Esophagus squamous epithelium (tissue), 5 donors: ENCODE measurements around the gene CA9. TPM values are rescaled to one million over a fixed set of nuclear protein-coding genes. Genes with fewer than 3 reads are reported as not detected.

ENCODE experiments used
- DNase-seq: peaks from one replicate; lab custom pipeline; 2025; lab: John Stamatoyannopoulos, UW
- H3K27ac ChIP-seq, 4 donors: fragments of 200-600 bp; sonication (generic); one replicate each; pipeline ENCODE4 v1.5.1; 2016 to 2019; ENCODE audit warnings: mild to moderate bottlenecking in 1 of 4
- H3K27me3 ChIP-seq, 4 donors: fragments of 200-600 bp; sonication (generic); 1 replicate in 3 of 4; 2 replicates in 1 of 4; pipeline versions ENCODE4 v1.5.1 to v1.6.0; 2017 to 2021; ENCODE audit warnings: antibody characterized with exemption in 1 of 4
- H3K36me3 ChIP-seq, 3 donors: fragments of 200-600 bp; sonication (generic); one replicate each; pipeline ENCODE4 v1.5.1; 2016 to 2019
- H3K4me1 ChIP-seq, 3 donors: fragments of 200-600 bp; sonication (generic); one replicate each; pipeline ENCODE4 v1.5.1; 2017 to 2019
- H3K4me3 ChIP-seq, 4 donors: fragments of 200-600 bp; sonication (generic); 1 replicate in 3 of 4; 2 replicates in 1 of 4; pipeline ENCODE4 v1.5.1; 2016 to 2019; ENCODE audit warnings: mild to moderate bottlenecking in 2 of 4, moderate library complexity in 1 of 4
- H3K9me3 ChIP-seq, 3 donors: fragments of 200-600 bp; sonication (generic); one replicate each; pipeline ENCODE4 v1.5.1; 2016 to 2019
- CTCF ChIP-seq, 6 experiments: fragments of 450-650 bp in 4 of 6; fragments of 200-600 bp in 2 of 6; sonication (generic) in 2 of 6; IDR thresholded peaks; one replicate each; pipeline ENCODE4 v1.5.1; 2016 to 2019; ENCODE audit warnings: antibody characterized with exemption in 6 of 6, mild to moderate bottlenecking in 4 of 6, moderate library complexity in 4 of 6
- POLR2A ChIP-seq, 4 donors: fragments of 450-650 bp; IDR thresholded peaks; one replicate each; pipeline ENCODE4 v1.6.1; 2017; ENCODE audit warnings: antibody characterized with exemption in 4 of 4, mild to moderate bottlenecking in 4 of 4, moderate library complexity in 3 of 4
- WGBS, 2 donors: methylation state at CpG; one replicate each; pipeline ENCODE4 v1.1.5; 2018; 5-methylcytosine and 5-hydroxymethylcytosine counted together
- intact Hi-C: fragments of 100-400 bp; cut with DNase I; formaldehyde crosslinking; loops from one replicate; pipeline ENCODE4 v1.15.0; 2022
- total RNA-seq, 4 donors: library from RNA; depleted of rRNA; stranded (reverse); fragments of >200 nt; gene quantifications; one replicate each; pipeline ENCODE4 v1.1.0, GENCODE V29; 2016
- donor health status: DM: yes; HTN: yes; CAD: no.

Gene CA9
- total RNA-seq, 4 donors from 2014 or later = 2.2 TPM; not detected in 3

- peaks cover 0 to 47% (median 7%) of the 10 kb centered on the region in 3 donors for H3K4me1 ChIP-seq
- H3K4me3 ChIP-seq = peak overlapping the region; percentile 49 to 76 (median 65)
- peaks cover 0 to 6% (median 0%) of the 10 kb centered on the region in 4 donors for H3K27me3 ChIP-seq
- H3K36me3 ChIP-seq = peaks cover 0 to 7% (median 0%) of the 10 kb centered on the region in 3 donors
- 31 to 35% methylated on average over 10 of the region's 10 CpGs for WGBS, 2 donors
- no peak for DNase-seq
- H3K9me3 ChIP-seq = no peaks in the 10 kb centered on the region
- TF ChIP-seq POLR2A (IDR thresholded peaks at IDR 0.05) = no peak
- TF ChIP-seq CTCF (IDR thresholded peaks at IDR 0.05) = no peak
- H3K27ac ChIP-seq = peak overlapping the region; percentile 74 to 92 (median 88)
- intact Hi-C loops = no loop called here
Measured at GRCh38 chr9:35691334-35691650, 17.6 kb downstream of the CA9 start.

- peaks cover 0 to 52% (median 12%) of the 10 kb centered on the region in 3 donors for H3K4me1 ChIP-seq
- intact Hi-C loops = no loop called here
- DNase-seq = no peak
- TF ChIP-seq POLR2A (IDR thresholded peaks at IDR 0.05) (no peak), CTCF (IDR thresholded peaks at IDR 0.05) (no peak)
- peaks cover 0 to 11% (median 0%) of the 10 kb centered on the region in 3 donors for H3K36me3 ChIP-seq
- peaks cover 0 to 6% (median 0%) of the 10 kb centered on the region in 4 donors for H3K27me3 ChIP-seq
- H3K9me3 ChIP-seq = no peaks in the 10 kb centered on the region
- peak overlapping the region in 1 of 4 donors; percentile 76 for H3K4me3 ChIP-seq
- 68 to 74% methylated on average over 13 of the region's 13 CpGs for WGBS, 2 donors
- H3K27ac ChIP-seq = peak overlapping the region; percentile 74 to 92 (median 88)
Measured at GRCh38 chr9:35691757-35692301, 18.1 kb downstream of the CA9 start.

GRCh38 chr9:35695943-35696401 is 22.2 kb downstream of the CA9 start:
- Histone ChIP-seq H3K36me3 (peaks cover 35 to 53% (median 36%) of the 10 kb centered on the region in 3 donors), H3K4me3 (no peak overlapping the region), H3K4me1 (peaks cover 0 to 29% (median 7%) of the 10 kb centered on the region in 3 donors), H3K27me3 (no peaks in the 10 kb centered on the region), H3K9me3 (no peaks in the 10 kb centered on the region), H3K27ac (peak overlapping the region; percentile 40 to 90 (median 83))
- DNase-seq = no peak
- 89 to 90% methylated on average over 2 to 3 of the region's 3 CpGs for WGBS, 2 donors
- intact Hi-C loops = no loop called here
- no peak for TF ChIP-seq CTCF (IDR thresholded peaks at IDR 0.05)
- TF ChIP-seq POLR2A (IDR thresholded peaks at IDR 0.05) = no peak

GRCh38 chr9:35696520-35697215 is 22.9 kb downstream of the CA9 start:
- no peak overlapping the region for H3K4me3 ChIP-seq
- H3K4me1 ChIP-seq = peaks cover 0 to 23% (median 7%) of the 10 kb centered on the region in 3 donors
- no peaks in the 10 kb centered on the region for H3K27me3 ChIP-seq
- intact Hi-C loops = no loop called here
- peak; percentile 68 to 82 (median 78) for TF ChIP-seq CTCF (IDR thresholded peaks at IDR 0.05)
- no peak for TF ChIP-seq POLR2A (IDR thresholded peaks at IDR 0.05)
- 25 to 35% methylated on average over 7 to 9 of the region's 9 CpGs for WGBS, 2 donors
- DNase-seq = no peak
- H3K36me3 ChIP-seq = peaks cover 38 to 60% (median 42%) of the 10 kb centered on the region in 3 donors
- H3K27ac ChIP-seq = peak overlapping the region; percentile 63 to 90 (median 83)
- H3K9me3 ChIP-seq = no peaks in the 10 kb centered on the region

GRCh38 chr9:35697486-35697885 is 23.8 kb downstream of the CA9 start:
- Histone ChIP-seq H3K27ac (peak overlapping the region; percentile 63 to 90 (median 83)), H3K9me3 (no peaks in the 10 kb centered on the region), H3K4me1 (peaks cover 0 to 23% (median 7%) of the 10 kb centered on the region in 3 donors), H3K36me3 (peaks cover 46 to 68% (median 50%) of the 10 kb centered on the region in 3 donors), H3K27me3 (no peaks in the 10 kb centered on the region), H3K4me3 (no peak overlapping the region)
- intact Hi-C loops = no loop called here
- WGBS, 2 donors = 65 to 72% methylated on average over 4 to 7 of the region's 14 CpGs
- TF ChIP-seq POLR2A (IDR thresholded peaks at IDR 0.05) (no peak), CTCF (IDR thresholded peaks at IDR 0.05) (no peak)
- no peak for DNase-seq
